DMS153 (cell line): ENCODE data around the gene NPC1.
"Not testable (repeated sequence)": the region's sequence is repeated elsewhere in the genome, so short reads cannot be mapped to it uniquely, and the experiment has no call there.

Experiments
- DNase-seq: peaks from one replicate; lab custom pipeline; 2025; lab: John Stamatoyannopoulos, UW

The NPC1 gene

DNA sequence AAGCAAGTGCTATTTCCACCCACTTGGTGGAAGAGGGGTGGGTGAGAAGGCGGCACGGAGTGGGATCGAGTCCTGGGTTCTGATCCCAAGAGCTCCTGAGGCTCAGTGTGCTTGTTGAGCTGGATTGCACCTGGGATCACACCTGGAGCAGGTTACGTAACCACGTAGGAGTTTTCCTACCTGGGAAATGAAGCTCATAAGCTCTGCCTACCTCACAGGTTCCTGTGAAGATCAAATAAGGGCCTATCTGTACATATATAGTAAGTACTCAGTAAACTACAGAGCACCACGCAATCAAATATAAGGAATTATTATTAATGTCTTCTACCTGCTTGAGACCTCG lies 11.0 kb downstream of the NPC1 start:
- DNase-seq: no peak

DNA sequence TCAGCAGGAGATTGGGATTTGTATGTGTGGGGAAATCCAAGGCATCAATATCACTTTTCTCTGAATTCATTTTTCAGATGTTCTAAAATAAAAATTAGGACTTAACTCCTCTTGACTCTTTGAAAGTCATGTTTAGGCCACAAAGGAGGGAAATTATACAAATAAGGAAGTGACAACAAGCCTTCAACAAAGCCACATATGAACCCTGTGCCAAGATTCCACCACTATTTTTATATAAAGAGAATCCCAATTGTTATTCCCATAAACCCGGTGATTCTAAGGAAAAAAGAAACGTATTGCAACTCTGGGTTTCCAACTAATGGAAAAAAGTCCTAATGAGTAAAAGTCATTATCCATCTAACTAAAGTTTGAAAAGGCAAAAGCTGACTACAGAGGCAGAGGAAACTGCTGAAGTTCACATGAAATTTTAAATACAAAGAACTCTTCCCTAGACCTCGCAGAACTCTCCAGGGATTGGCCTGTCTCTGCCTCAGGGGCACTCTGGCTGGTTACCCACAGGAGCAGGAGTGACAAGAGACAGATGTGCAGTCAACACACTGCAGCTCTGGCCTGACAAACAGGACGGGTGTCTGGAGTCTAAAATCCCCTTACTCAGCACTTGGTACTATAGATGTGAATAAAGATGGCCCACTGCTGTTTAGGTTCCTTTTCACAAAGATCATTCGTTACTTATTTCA lies 11.5 kb downstream of the NPC1 start:
- no peak for DNase-seq

GRCh38 chr18:23573626-23574431 lies 12.5 kb downstream of the NPC1 start:
- DNase-seq: no peak

DNA sequence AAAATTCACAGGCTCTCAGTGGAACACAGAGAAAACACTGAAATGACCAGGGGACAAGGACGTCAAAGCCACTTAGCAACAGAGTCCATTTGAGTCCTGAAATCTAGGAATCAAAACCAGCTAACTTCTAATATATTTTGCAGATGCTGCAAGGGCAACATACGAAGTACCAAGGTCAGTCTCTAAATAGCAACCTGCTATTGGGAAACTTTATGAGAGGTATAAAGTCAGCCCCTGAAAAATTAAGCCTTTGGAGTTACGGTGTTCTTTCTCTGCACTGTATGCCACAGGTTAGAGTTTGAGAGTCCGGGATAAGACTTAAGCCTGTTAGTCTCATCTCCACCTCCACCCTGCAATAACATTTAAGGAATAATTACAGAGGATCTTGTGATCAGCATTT lies 13.3 kb downstream of the NPC1 start:
- DNase-seq: no peak

DNA sequence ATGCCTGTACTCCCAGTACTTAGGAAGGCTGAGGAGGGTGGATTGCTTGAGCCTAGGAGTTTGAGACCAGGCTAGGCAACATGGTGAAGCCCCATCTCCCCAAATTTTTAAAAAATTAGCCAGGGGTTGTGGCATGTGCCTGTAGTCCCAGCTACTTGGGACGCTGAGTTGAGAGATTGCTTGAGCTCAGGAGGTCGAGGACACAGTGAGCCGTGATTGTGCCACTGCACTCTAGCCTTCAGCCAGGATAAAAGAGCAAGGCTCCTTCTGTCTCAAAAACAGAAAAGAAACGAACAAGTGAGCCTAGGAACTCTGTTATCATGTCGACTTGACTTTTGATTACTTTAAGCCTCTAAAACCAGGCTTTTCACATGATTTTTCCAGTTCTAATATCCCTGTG lies 13.7 kb downstream of the NPC1 start:
- DNase-seq: no peak

GRCh38 chr18:23572012-23572411 lies 14.3 kb downstream of the NPC1 start:
- no peak for DNase-seq

- DNase-seq: no peak
These were observed 15.3 kb downstream of the NPC1 start for GRCh38 chr18:23570912-23571504.

DNA sequence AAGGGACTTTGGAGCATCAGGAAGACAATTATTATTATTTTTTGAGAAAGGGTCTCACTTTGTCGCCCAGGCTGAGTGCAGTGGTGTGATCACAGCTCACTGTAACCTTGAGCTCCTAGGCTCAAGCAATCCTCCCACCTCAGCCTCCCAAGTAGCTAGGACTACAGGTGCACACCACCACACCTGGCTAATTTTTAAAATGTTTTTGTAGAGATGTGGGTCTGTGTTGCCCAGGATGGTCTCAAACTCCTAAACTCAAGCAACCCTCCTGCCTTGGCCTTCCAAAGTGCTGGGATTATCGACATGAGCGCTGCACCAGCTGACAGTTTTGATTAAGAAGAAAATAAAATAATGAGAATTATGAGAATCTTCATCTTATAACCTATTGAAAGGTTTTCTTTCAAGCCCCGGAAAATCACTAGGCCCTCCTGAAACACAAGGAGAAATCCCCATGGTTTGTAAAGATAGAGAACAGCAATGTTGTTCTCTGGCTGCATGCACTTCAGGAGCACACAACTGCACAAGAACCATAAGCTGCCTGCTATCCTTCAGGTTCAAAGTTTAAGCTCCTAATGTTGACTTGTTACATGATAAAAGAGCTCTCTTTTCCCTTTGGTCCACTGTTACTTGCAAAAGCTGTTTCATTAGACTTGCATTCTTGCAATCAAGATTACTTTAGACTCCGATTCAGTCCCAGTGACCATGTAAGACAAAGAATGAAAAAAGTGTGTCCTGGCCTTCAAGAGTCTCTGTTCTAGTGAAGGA lies 16.8 kb downstream of the NPC1 start:
- no peak for DNase-seq

GRCh38 chr18:23568281-23569138 lies 17.8 kb downstream of the NPC1 start:
- no peak for DNase-seq

DNA sequence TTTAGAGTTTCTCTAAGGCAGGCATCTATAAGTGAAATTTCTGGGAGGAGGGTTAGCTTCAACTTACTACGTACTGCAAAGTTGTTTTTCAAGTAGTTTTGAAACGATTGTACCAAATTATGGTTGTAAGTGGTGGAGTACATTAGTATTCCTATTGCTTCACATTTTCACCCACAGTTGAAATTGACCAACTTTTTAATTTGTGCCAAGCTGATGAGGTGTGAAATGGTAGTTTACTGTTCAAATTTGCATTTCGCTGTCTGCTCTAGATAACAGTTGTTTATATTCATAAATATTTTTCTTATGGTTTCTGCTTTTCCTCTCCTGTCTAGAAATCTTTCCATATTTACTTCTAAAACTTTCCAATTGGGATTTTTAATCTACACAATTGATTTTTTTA lies 18.6 kb downstream of the NPC1 start:
- DNase-seq: no peak

GRCh38 chr18:23565916-23566547 lies 20.3 kb downstream of the NPC1 start:
- DNase-seq: no peak

- DNase-seq: no peak
These were observed 22.8 kb downstream of the NPC1 start for GRCh38 chr18:23563377-23564043.

GRCh38 chr18:23560186-23560585 lies 26.1 kb downstream of the NPC1 start:
- DNase-seq: no peak

- DNase-seq: not testable (repeated sequence)
These were observed 28.8 kb downstream of the NPC1 start for GRCh38 chr18:23557511-23557910.

GRCh38 chr18:23556145-23556780 lies 30.0 kb downstream of the NPC1 start:
- DNase-seq: no peak

- DNase-seq: no peak
These were observed 32.4 kb downstream of the NPC1 start for GRCh38 chr18:23553887-23554286.

DNA sequence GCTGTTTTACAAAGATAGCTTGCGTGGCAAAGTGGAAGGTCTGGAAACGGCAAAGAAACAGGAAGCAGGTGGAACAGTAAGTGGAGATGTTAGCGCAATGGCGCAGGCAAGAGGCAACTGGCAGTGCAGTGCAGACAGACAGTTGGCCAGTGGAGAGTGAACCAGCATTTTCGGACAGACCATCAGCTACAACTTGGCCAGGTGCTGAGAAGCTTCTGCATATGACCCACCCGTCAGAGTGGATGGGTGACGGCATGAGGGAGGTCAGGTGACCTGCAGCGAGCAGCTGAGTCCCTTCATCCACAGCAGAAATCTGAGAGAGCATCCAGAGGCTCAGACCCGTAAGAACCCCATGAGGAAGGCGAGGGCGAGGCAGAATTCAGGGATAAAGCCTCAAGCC lies 33.8 kb downstream of the NPC1 start:
- no peak for DNase-seq

DNA sequence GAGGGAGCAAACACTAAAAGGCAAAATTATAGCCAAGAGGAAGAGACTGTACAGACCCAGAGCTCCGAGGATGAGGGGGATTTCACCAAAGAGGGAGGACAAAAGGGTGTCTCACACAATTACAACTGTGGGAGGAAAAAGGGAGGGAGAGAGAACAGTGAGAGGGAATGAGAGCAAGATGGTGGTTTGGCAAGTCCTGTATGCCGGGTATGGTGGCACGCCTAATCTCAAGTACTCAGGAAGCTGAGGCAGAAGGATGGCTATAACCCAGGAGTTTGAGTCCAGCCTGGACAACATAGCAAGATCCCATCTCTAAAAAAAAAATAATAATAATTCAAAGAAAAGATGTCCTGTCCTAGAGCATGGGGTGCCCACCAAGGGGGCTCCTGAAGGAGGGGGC lies 34.3 kb downstream of the NPC1 start:
- DNase-seq: no peak

- no peak for DNase-seq
These were observed 35.4 kb downstream of the NPC1 start for GRCh38 chr18:23550898-23551297.

GRCh38 chr18:23548719-23549118 lies 37.6 kb downstream of the NPC1 start:
- no peak for DNase-seq
